Kidney (tissue), 22 donors: ENCODE measurements around the gene CUEDC2. TPM values are rescaled to one million over a fixed set of nuclear protein-coding genes. Genes with fewer than 3 reads are reported as not detected.

Experiments used
- DNase-seq, 5 donors: peaks; one replicate each; pipeline ENCODE4 v3.0.0-alpha.2; 2013 to 2020
- FAIRE-seq: peaks from 2 replicates; lab custom pipeline; 2012; peaks lifted over from hg19 to GRCh38; lab: Jason Lieb, UNC
- H3K27ac ChIP-seq, 2 donors: one replicate each; pipeline ENCODE4 v1.7.0; 2013; ENCODE audit warnings: low read depth in 2 of 2, low read length in 2 of 2, inconsistent platforms in 1 of 2
- H3K27me3 ChIP-seq: one replicate; pipeline ENCODE4 v1.7.1; 2013; ENCODE audit warnings: low read length, inconsistent platforms; ENCODE audit not compliant: control insufficient read depth, insufficient read depth
- H3K36me3 ChIP-seq, 3 donors: one replicate each; pipeline versions ENCODE4 v1.7.0 to v1.7.1; 2013; ENCODE audit warnings: low read length in 3 of 3, control low read depth in 1 of 3, inconsistent platforms in 1 of 3; ENCODE audit not compliant: insufficient read depth in 3 of 3, control insufficient read depth in 2 of 3
- H3K4me1 ChIP-seq, 3 donors: one replicate each; pipeline versions ENCODE4 v1.7.0 to v1.7.1; 2013; ENCODE audit warnings: low read length in 3 of 3, inconsistent platforms in 1 of 3, low read depth in 1 of 3; ENCODE audit not compliant: control insufficient read depth in 2 of 3, insufficient read depth in 2 of 3
- H3K4me3 ChIP-seq, 3 donors: one replicate each; pipeline versions ENCODE4 v1.7.0 to v1.8.1; 2013; ENCODE audit warnings: low read length in 3 of 3, control low read depth in 1 of 3, inconsistent platforms in 1 of 3
- H3K9ac ChIP-seq, 3 donors: one replicate each; pipeline versions ENCODE4 v1.7.0 to v1.7.1; 2013; ENCODE audit warnings: low read length in 3 of 3, control low read depth in 1 of 3, inconsistent platforms in 1 of 3
- H3K9me3 ChIP-seq, 3 donors: one replicate each; pipeline versions ENCODE4 v1.7.0 to v1.7.1; 2013; ENCODE audit warnings: low read length in 3 of 3, control low read depth in 1 of 3, inconsistent platforms in 1 of 3; ENCODE audit not compliant: control insufficient read depth in 2 of 3, insufficient read depth in 1 of 3
- CTCF ChIP-seq: IDR thresholded peaks from 3 replicates; pipeline ENCODE4 v1.5.1; 2012; ENCODE audit warnings: mild to moderate bottlenecking, moderate library complexity, borderline replicate concordance; ENCODE audit not compliant: insufficient read depth; ENCODE audit errors: extremely low read depth
- intact Hi-C: fragments of 100-400 bp; cut with DNase I; formaldehyde crosslinking; loops from one replicate; pipeline ENCODE4 v1.11.1; 2022
- long read RNA-seq, 10 donors: library from polyadenylated mRNA in 1 of 10; unstranded in 1 of 10; transcript quantifications; one replicate each; pipeline ENCODE4 v2.0.0 and lab custom pipeline, GENCODE V29; 2021 to 2026
- polyA plus RNA-seq: library from polyadenylated mRNA; stranded (reverse); fragments of 350-450 nt; fragmentation: Illumina TruSeq; extraction: RNeasy Lipid Tissue Mini Kit (QIAGEN cat#74804); gene quantifications from one replicate; pipeline ENCODE4 v1.2.3, GENCODE V29; 2014; ENCODE audit warnings: low read depth, low replicate concordance; ENCODE audit not compliant: insufficient read depth
- total RNA-seq: library from RNA; stranded (reverse); fragmentation: NEBNext Ultra II Directional; extraction: Animal tissue kit (Norgen Biotek cat#: 25700); gene quantifications from one replicate; pipeline ENCODE4 v1.2.1, GENCODE V29; 2021
- donor health status: control.
- donor health status: control.
- donor health status: control.
- donor health status: control.
- donor health status: control.
- donor health status: DM: yes; HTN: yes; CAD: no.
- donor health status: Normal renal cell carcinoma (clear cell type).

CUEDC2 gene
- total RNA-seq (50.9 TPM), polyA plus RNA-seq (117 TPM)
- long read RNA-seq, donor 1, transcript CUEDC2-201 (9 exons, 1,191 nt), result major isoform, 30 of 42 reads
- long read RNA-seq, donor 1, partial matches to known transcripts, result 9 of 42 reads
- long read RNA-seq, donor 1, other reads (novel, unspliced or antisense), result 0 of 42 reads
- long read RNA-seq, donor 2, transcript CUEDC2-201 (9 exons, 1,191 nt), result major isoform, 45 of 74 reads
- long read RNA-seq, donor 2, partial matches to known transcripts, result 20 of 74 reads
- long read RNA-seq, donor 2, other reads (novel, unspliced or antisense), result 7 of 74 reads
- long read RNA-seq, donor 3, transcript CUEDC2-201 (9 exons, 1,191 nt), result major isoform, 37 of 55 reads
- long read RNA-seq, donor 3, partial matches to known transcripts, result 16 of 55 reads
- long read RNA-seq, donor 3, other reads (novel, unspliced or antisense), result 0 of 55 reads
- long read RNA-seq, donor 4, transcript CUEDC2-201 (9 exons, 1,191 nt), result major isoform, 42 of 62 reads
- long read RNA-seq, donor 4, partial matches to known transcripts, result 18 of 62 reads
- long read RNA-seq, donor 4, other reads (novel, unspliced or antisense), result 0 of 62 reads
- long read RNA-seq, donor 5, transcript CUEDC2-201 (9 exons, 1,191 nt), result major isoform, 5 of 5 reads
- long read RNA-seq, donor 5, partial matches to known transcripts, result 0 of 5 reads
- long read RNA-seq, donor 5, other reads (novel, unspliced or antisense), result 0 of 5 reads
- long read RNA-seq, donor 6, transcript CUEDC2-201 (9 exons, 1,191 nt), result major isoform, 30 of 54 reads
- long read RNA-seq, donor 6, partial matches to known transcripts, result 10 of 54 reads
- long read RNA-seq, donor 6, other reads (novel, unspliced or antisense), result 11 of 54 reads
- long read RNA-seq, donor 7, transcript CUEDC2-201 (9 exons, 1,191 nt), result major isoform, 46 of 57 reads
- long read RNA-seq, donor 7, partial matches to known transcripts, result 4 of 57 reads
- long read RNA-seq, donor 7, other reads (novel, unspliced or antisense), result 6 of 57 reads
- long read RNA-seq, donor 8, transcript CUEDC2-201 (9 exons, 1,191 nt), result major isoform, 39 of 56 reads
- long read RNA-seq, donor 8, partial matches to known transcripts, result 12 of 56 reads
- long read RNA-seq, donor 8, other reads (novel, unspliced or antisense), result 5 of 56 reads
- long read RNA-seq, donor 9, transcript CUEDC2-201 (9 exons, 1,191 nt), result major isoform, 20 of 22 reads
- long read RNA-seq, donor 9, partial matches to known transcripts, result 0 of 22 reads
- long read RNA-seq, donor 9, other reads (novel, unspliced or antisense), result 0 of 22 reads
- long read RNA-seq, donor 10, transcript CUEDC2-201 (9 exons, 1,191 nt), result major isoform, 24 of 46 reads
- long read RNA-seq, donor 10, partial matches to known transcripts, result 22 of 46 reads
- long read RNA-seq, donor 10, other reads (novel, unspliced or antisense), result 0 of 46 reads

GRCh38 chr10:102432162-102432950, at the start of gene CUEDC2:
CUEDC2 (minus strand) TSS chr10:102432574; CDS start chr10:102425188, 7,386 bp downstream.
- Histone ChIP-seq H3K27me3 (no peaks in the 10 kb centered on the region), H3K36me3 (peaks cover 0 to under 1% (median 0%) of the 10 kb centered on the region in 3 donors), H3K27ac (peak within 1 kb of the TSS; percentile 39 to 63), H3K9me3 (no peaks in the 10 kb centered on the region), H3K9ac (peak within 1 kb of the TSS; percentile 90 to 93 (median 90)), H3K4me1 (peaks cover 0 to 9% (median 6%) of the 10 kb centered on the region in 3 donors), H3K4me3 (peak within 1 kb of the TSS; percentile 88 to 89 (median 88))
- peak; percentile 20 for TF ChIP-seq CTCF
- DNase-seq (peak; percentile 98 to 99 (median 98)), FAIRE-seq (no peak)
- intact Hi-C loops, result no loop called here

GRCh38 chr10:102480396-102480795, 48.0 kb upstream of the CUEDC2 start:
- FAIRE-seq (no peak), DNase-seq (peak in 1 of 5 donors; percentile 66)
- Histone ChIP-seq H3K27me3 (no peaks in the 10 kb centered on the region), H3K27ac (no peak overlapping the region), H3K4me1 (no peaks in the 10 kb centered on the region), H3K9me3 (no peaks in the 10 kb centered on the region), H3K4me3 (no peak overlapping the region), H3K9ac (no peak overlapping the region), H3K36me3 (peaks cover 0 to 48% (median 40%) of the 10 kb centered on the region in 3 donors)
- intact Hi-C loops, result loop anchor here (5.0 kb wide), 1 partner anchor 258 kb away; no protein-coding TSS in a partner anchor
- TF ChIP-seq CTCF, result no peak
